CD8-positive, alpha-beta memory T cell (primary cell): ENCODE data around the gene RASAL3. TPM values are rescaled to one million over a fixed set of nuclear protein-coding genes. Genes with fewer than 3 reads are reported as not detected.

Source experiments
- CTCF ChIA-PET: fragments of 350-600 bp; sonication (Branson Sonifier 250); formaldehyde crosslinking; loops from one replicate; lab custom pipeline; 2021; ENCODE audit warnings: antibody characterized with exemption; lab: Charles Lee
- POLR2A ChIA-PET: fragments of 350-600 bp; sonication (Branson Sonifier 250); formaldehyde crosslinking; loops from one replicate; lab custom pipeline; 2021; ENCODE audit warnings: antibody characterized with exemption; lab: Charles Lee
- DNase-seq, 5 donors: peaks; one replicate each; pipeline versions ENCODE4 v3.0.0 to v3.0.0-alpha.2; 2020 to 2022; ENCODE audit warnings: mixed read lengths in 1 of 5
- H3K27ac ChIP-seq: one replicate; pipeline ENCODE4 v1.7.0; 2013; ENCODE audit warnings: low read depth, mild to moderate bottlenecking, low read length, moderate library complexity
- H3K27me3 ChIP-seq: 2 replicates; pipeline ENCODE4 v1.7.0; 2013; ENCODE audit warnings: low read length, mild to moderate bottlenecking; ENCODE audit not compliant: insufficient read depth, poor library complexity, severe bottlenecking
- H3K36me3 ChIP-seq: 2 replicates; pipeline ENCODE4 v1.7.0; 2013; ENCODE audit warnings: mild to moderate bottlenecking, low read length, moderate library complexity; ENCODE audit not compliant: insufficient read depth
- H3K4me1 ChIP-seq: 2 replicates; pipeline ENCODE4 v1.7.0; 2013; ENCODE audit warnings: mild to moderate bottlenecking, low read length, moderate library complexity; ENCODE audit not compliant: insufficient read depth
- H3K4me3 ChIP-seq: 2 replicates; pipeline ENCODE4 v1.7.0; 2013; ENCODE audit warnings: mild to moderate bottlenecking, low read length
- H3K9me3 ChIP-seq: 2 replicates; pipeline ENCODE4 v1.7.0; 2013; ENCODE audit warnings: mild to moderate bottlenecking, low read length
- H3K27ac Mint-ChIP-seq, 8 donors: one replicate each; pipeline ENCODE4 v1.8.0; 2020 to 2021; ENCODE audit warnings: mixed read lengths in 8 of 8, mild to moderate bottlenecking in 6 of 8, inconsistent platforms in 3 of 8, moderate library complexity in 3 of 8
- H3K27me3 Mint-ChIP-seq, 2 donors: one replicate each; pipeline ENCODE4 v1.8.0; 2020 to 2021; ENCODE audit warnings: mixed read lengths in 2 of 2, mild to moderate bottlenecking in 1 of 2, moderate library complexity in 1 of 2
- H3K36me3 Mint-ChIP-seq, 3 donors: one replicate each; pipeline ENCODE4 v1.8.0; 2020 to 2021; ENCODE audit warnings: mixed read lengths in 3 of 3, inconsistent platforms in 1 of 3, mild to moderate bottlenecking in 1 of 3
- H3K4me1 Mint-ChIP-seq, 3 donors: one replicate each; pipeline ENCODE4 v1.8.0; 2020 to 2021; ENCODE audit warnings: mixed read lengths in 3 of 3, inconsistent platforms in 1 of 3, mild to moderate bottlenecking in 1 of 3
- H3K4me3 Mint-ChIP-seq, 7 donors: one replicate each; pipeline ENCODE4 v1.8.0; 2020 to 2021; ENCODE audit warnings: mixed read lengths in 7 of 7, mild to moderate bottlenecking in 6 of 7, moderate library complexity in 4 of 7, inconsistent platforms in 2 of 7
- H3K9me3 Mint-ChIP-seq, 5 donors: one replicate each; pipeline ENCODE4 v1.8.0; 2020 to 2022; ENCODE audit warnings: mixed read lengths in 5 of 5, mild to moderate bottlenecking in 3 of 5, moderate library complexity in 2 of 5, inconsistent platforms in 1 of 5
- polyA plus RNA-seq: library from polyadenylated mRNA; unstranded; fragments of 300-500 nt; fragmentation: Illumina TruSeq; gene quantifications from one replicate; pipeline ENCODE4 v1.2.3, GENCODE V29; 2021
- total RNA-seq, 2 experiments: library from RNA; stranded (reverse); gene quantifications; one replicate each; pipeline ENCODE4 v1.2.3, GENCODE V29; 2021

Gene RASAL3
- total and polyA plus RNA-seq, 3 experiments from 2014 or later, result 120 to 144 (median 125) TPM

GRCh38 chr19:15422296-15423075, 41.9 kb downstream of the RASAL3 start:
- no peaks in the 10 kb centered on the region for H3K9me3 Mint-ChIP-seq
- Histone ChIP-seq H3K9me3 (no peaks in the 10 kb centered on the region), H3K4me3 (no peak overlapping the region), H3K27ac (no peak overlapping the region), H3K4me1 (peaks cover 14% of the 10 kb centered on the region), H3K36me3 (peaks cover 21% of the 10 kb centered on the region), H3K27me3 (no peaks in the 10 kb centered on the region)
- H3K4me3 Mint-ChIP-seq, result no peak overlapping the region
- no peak for DNase-seq
- ChIA-PET POLR2A (no interaction called here), CTCF (interaction anchor here (5.0 kb wide), 1 partner anchor 129 kb away, joined by 183 read pairs; no protein-coding TSS in a partner anchor)
- no peak overlapping the region for H3K27ac Mint-ChIP-seq
- peaks cover 26 to 32% (median 27%) of the 10 kb centered on the region in 3 donors for H3K4me1 Mint-ChIP-seq
- H3K27me3 Mint-ChIP-seq, result peaks cover 0 to 3% of the 10 kb centered on the region in 2 donors
- H3K36me3 Mint-ChIP-seq, result peaks cover 13 to 51% (median 14%) of the 10 kb centered on the region in 3 donors

- H3K4me3 Mint-ChIP-seq, result no peak overlapping the region
- H3K36me3 ChIP-seq, result peaks cover 17% of the 10 kb centered on the region
Measured at GRCh38 chr19:15421721-15422260, 42.6 kb downstream of the RASAL3 start.

GRCh38 chr19:15421136-15421695, 43.1 kb downstream of the RASAL3 start:
- Histone ChIP-seq H3K27ac (no peak overlapping the region), H3K9me3 (no peaks in the 10 kb centered on the region), H3K4me1 (peaks cover 27% of the 10 kb centered on the region), H3K4me3 (no peak overlapping the region), H3K27me3 (no peaks in the 10 kb centered on the region), H3K36me3 (peaks cover 13% of the 10 kb centered on the region)
- CTCF ChIA-PET, result interaction anchor here (0.7 to 5.0 kb wide), 5 partner anchors 11 to 245 kb away, joined by 3 to 183 read pairs (median 14); partner anchors contain the start of gene AKAP8
- Mint-ChIP-seq H3K9me3 (no peaks in the 10 kb centered on the region), H3K27me3 (peaks cover 0 to 3% of the 10 kb centered on the region in 2 donors), H3K27ac (no peak overlapping the region), H3K4me1 (peaks cover 33 to 41% (median 37%) of the 10 kb centered on the region in 3 donors), H3K36me3 (peaks cover 10 to 44% (median 13%) of the 10 kb centered on the region in 3 donors), H3K4me3 (no peak overlapping the region)
- DNase-seq, result no peak
- POLR2A ChIA-PET, result no interaction called here

More at GRCh38 chr19:15421721-15422260, 42.6 kb downstream of the RASAL3 start:
- ChIA-PET POLR2A (no interaction called here), CTCF (interaction anchor here (0.7 to 5.0 kb wide), 5 partner anchors 11 to 245 kb away, joined by 3 to 183 read pairs (median 14); partner anchors contain the start of gene AKAP8)
- peaks cover 31 to 39% (median 34%) of the 10 kb centered on the region in 3 donors for H3K4me1 Mint-ChIP-seq
- H3K4me3 ChIP-seq, result no peak overlapping the region
- peaks cover 21% of the 10 kb centered on the region for H3K4me1 ChIP-seq
- H3K9me3 ChIP-seq, result no peaks in the 10 kb centered on the region
- no peak overlapping the region for H3K27ac ChIP-seq
- peaks cover 0 to 3% of the 10 kb centered on the region in 2 donors for H3K27me3 Mint-ChIP-seq
- no peak overlapping the region for H3K27ac Mint-ChIP-seq
- H3K9me3 Mint-ChIP-seq, result no peaks in the 10 kb centered on the region
- H3K27me3 ChIP-seq, result no peaks in the 10 kb centered on the region
- DNase-seq, result no peak
- peaks cover 13 to 44% (median 14%) of the 10 kb centered on the region in 3 donors for H3K36me3 Mint-ChIP-seq

- Mint-ChIP-seq H3K27ac (peak overlapping the region in 7 of 8 donors; percentile 6 to 99 (median 75)), H3K36me3 (peaks cover 6 to 45% (median 10%) of the 10 kb centered on the region in 3 donors), H3K27me3 (peaks cover 0 to 3% of the 10 kb centered on the region in 2 donors), H3K4me1 (peaks cover 35 to 47% (median 46%) of the 10 kb centered on the region in 3 donors), H3K9me3 (no peaks in the 10 kb centered on the region), H3K4me3 (peak overlapping the region; percentile 94 to 100 (median 98))
- Histone ChIP-seq H3K36me3 (peaks cover 10% of the 10 kb centered on the region), H3K4me1 (peaks cover 37% of the 10 kb centered on the region), H3K27ac (no peak overlapping the region), H3K9me3 (no peaks in the 10 kb centered on the region), H3K27me3 (no peaks in the 10 kb centered on the region), H3K4me3 (peak overlapping the region; percentile 37)
- POLR2A ChIA-PET, result interaction anchor here (0.5 to 3.1 kb wide), 20 partner anchors 10 to 328 kb away, joined by 3 to 61 read pairs (median 4); partner anchors contain the start of genes AKAP8, RASAL3 and WIZ
- DNase-seq, result no peak
- CTCF ChIA-PET, result interaction anchor here (0.7 to 5.0 kb wide), 44 partner anchors 9 to 266 kb away, joined by 3 to 183 read pairs (median 4); partner anchors contain the start of genes AKAP8, BRD4, PGLYRP2 and RASAL3
Measured at GRCh38 chr19:15419413-15420025, 44.8 kb downstream of the RASAL3 start.

- peak within 1 kb of the TSS; percentile 81 for H3K27ac ChIP-seq
- peaks cover 42% of the 10 kb centered on the region for H3K4me1 ChIP-seq
- Mint-ChIP-seq H3K4me1 (peaks cover 36 to 51% (median 48%) of the 10 kb centered on the region in 3 donors), H3K27me3 (peaks cover 0 to 3% of the 10 kb centered on the region in 2 donors), H3K36me3 (peaks cover 6 to 41% (median 10%) of the 10 kb centered on the region in 3 donors), H3K27ac (peak within 1 kb of the TSS; percentile 87 to 99 (median 98)), H3K9me3 (no peaks in the 10 kb centered on the region), H3K4me3 (peak within 1 kb of the TSS; percentile 94 to 100 (median 98))
- DNase-seq, result peak; percentile 97 to 100 (median 99)
- no peaks in the 10 kb centered on the region for H3K27me3 ChIP-seq
- ChIA-PET POLR2A (interaction anchor here (0.5 to 3.1 kb wide), 22 partner anchors 9 to 906 kb away, joined by 3 to 61 read pairs (median 4); partner anchors contain the start of genes AKAP8, KLF2, RASAL3 and WIZ), CTCF (interaction anchor here (0.7 to 5.0 kb wide), 44 partner anchors 9 to 265 kb away, joined by 3 to 183 read pairs (median 4); partner anchors contain the start of genes AKAP8, BRD4, PGLYRP2 and RASAL3)
- peaks cover 8% of the 10 kb centered on the region for H3K36me3 ChIP-seq
- H3K4me3 ChIP-seq, result peak within 1 kb of the TSS; percentile 77
- H3K9me3 ChIP-seq, result no peaks in the 10 kb centered on the region
Measured at GRCh38 chr19:15418579-15419412, 45.5 kb downstream of the RASAL3 start, which contains the start of gene AKAP8L. Gene AKAP8L, minus strand, starts transcription at chr19:15418988. Its CDS starts 65 bp downstream, at chr19:15418923.

GRCh38 chr19:15418231-15418578, 46.1 kb downstream of the RASAL3 start:
- Mint-ChIP-seq H3K36me3 (peaks cover 2 to 40% (median 4%) of the 10 kb centered on the region in 3 donors), H3K4me3 (peak overlapping the region; percentile 94 to 100 (median 98)), H3K27me3 (peaks cover 0 to 3% of the 10 kb centered on the region in 2 donors), H3K27ac (peak overlapping the region; percentile 87 to 99 (median 98)), H3K4me1 (peaks cover 41 to 57% (median 51%) of the 10 kb centered on the region in 3 donors), H3K9me3 (no peaks in the 10 kb centered on the region)
- no peaks in the 10 kb centered on the region for H3K27me3 ChIP-seq
- ChIA-PET CTCF (interaction anchor here (1.0 to 5.0 kb wide), 23 partner anchors 9 to 264 kb away, joined by 3 to 183 read pairs (median 8); partner anchors contain the start of genes AKAP8, BRD4, RASAL3 and WIZ), POLR2A (interaction anchor here (0.6 to 3.1 kb wide), 13 partner anchors 15 to 906 kb away, joined by 3 to 61 read pairs (median 6); partner anchors contain the start of genes AKAP8, KLF2, RASAL3 and WIZ)
- no peak for DNase-seq
- H3K4me3 ChIP-seq, result peak overlapping the region; percentile 77
- H3K4me1 ChIP-seq, result peaks cover 47% of the 10 kb centered on the region
- peak overlapping the region; percentile 81 for H3K27ac ChIP-seq
- peaks cover 2% of the 10 kb centered on the region for H3K36me3 ChIP-seq
- H3K9me3 ChIP-seq, result no peaks in the 10 kb centered on the region
